ENCODE measurements around the gene EPHA4. TPM values are rescaled to one million over a fixed set of nuclear protein-coding genes. Genes with fewer than 3 reads are reported as not detected.

The EPHA4 gene
- total RNA-seq, 4 donors from 2014 or later = 3.5 to 16.5 (median 12.4) TPM

DNA sequence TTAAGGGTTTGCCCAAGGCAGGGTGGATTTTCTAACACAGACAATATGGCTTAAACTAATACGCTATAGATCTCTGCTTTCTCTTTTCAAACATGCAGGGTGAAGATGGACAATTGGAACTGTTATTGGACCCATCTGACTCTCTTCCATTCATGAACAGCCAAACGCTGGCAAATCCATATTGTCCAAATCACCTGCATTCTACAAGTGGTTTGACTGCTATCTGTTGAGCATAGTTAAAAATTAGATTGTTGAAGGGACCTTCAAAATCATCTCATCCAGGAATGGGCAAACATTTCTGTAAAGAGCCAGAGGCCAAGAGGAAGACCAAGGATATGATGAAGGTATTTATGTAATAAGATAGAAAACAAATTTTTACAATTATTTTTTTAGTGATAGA is 65.6 kb downstream of the EPHA4 start:
- TF ChIP-seq, protein P1, sequence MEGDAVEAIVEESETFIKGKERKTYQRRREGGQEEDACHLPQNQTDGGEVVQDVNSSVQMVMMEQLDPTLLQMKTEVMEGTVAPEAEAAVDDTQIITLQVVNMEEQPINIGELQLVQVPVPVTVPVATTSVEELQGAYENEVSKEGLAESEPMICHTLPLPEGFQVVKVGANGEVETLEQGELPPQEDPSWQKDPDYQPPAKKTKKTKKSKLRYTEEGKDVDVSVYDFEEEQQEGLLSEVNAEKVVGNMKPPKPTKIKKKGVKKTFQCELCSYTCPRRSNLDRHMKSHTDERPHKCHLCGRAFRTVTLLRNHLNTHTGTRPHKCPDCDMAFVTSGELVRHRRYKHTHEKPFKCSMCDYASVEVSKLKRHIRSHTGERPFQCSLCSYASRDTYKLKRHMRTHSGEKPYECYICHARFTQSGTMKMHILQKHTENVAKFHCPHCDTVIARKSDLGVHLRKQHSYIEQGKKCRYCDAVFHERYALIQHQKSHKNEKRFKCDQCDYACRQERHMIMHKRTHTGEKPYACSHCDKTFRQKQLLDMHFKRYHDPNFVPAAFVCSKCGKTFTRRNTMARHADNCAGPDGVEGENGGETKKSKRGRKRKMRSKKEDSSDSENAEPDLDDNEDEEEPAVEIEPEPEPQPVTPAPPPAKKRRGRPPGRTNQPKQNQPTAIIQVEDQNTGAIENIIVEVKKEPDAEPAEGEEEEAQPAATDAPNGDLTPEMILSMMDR (IDR thresholded peaks at IDR 0.05) = no peak
- TF ChIP-seq POLR2A (IDR thresholded peaks at IDR 0.05) = no peak
- H3K4me3 ChIP-seq = no peak overlapping the region
- H3K27ac ChIP-seq = no peak overlapping the region
- H3K4me1 ChIP-seq = no peaks in the 10 kb centered on the region
- H3K27me3 ChIP-seq = no peaks in the 10 kb centered on the region
- no peaks in the 10 kb centered on the region for H3K9me3 ChIP-seq
- H3K36me3 ChIP-seq = no peaks in the 10 kb centered on the region
- no peak for DNase-seq

- no peak for TF ChIP-seq POLR2A (IDR thresholded peaks at IDR 0.05)
- TF ChIP-seq, protein P1 (IDR thresholded peaks at IDR 0.05) = no peak
- no peaks in the 10 kb centered on the region for H3K27me3 ChIP-seq
- H3K36me3 ChIP-seq = no peaks in the 10 kb centered on the region
- H3K4me1 ChIP-seq = no peaks in the 10 kb centered on the region
- DNase-seq = no peak
- no peak overlapping the region for H3K27ac ChIP-seq
- no peak overlapping the region for H3K4me3 ChIP-seq
- no peaks in the 10 kb centered on the region for H3K9me3 ChIP-seq
Measured at GRCh38 chr2:221505605-221506004, 66.5 kb downstream of the EPHA4 start.

GRCh38 chr2:221504905-221505304 is 67.2 kb downstream of the EPHA4 start:
- H3K27me3 ChIP-seq = no peaks in the 10 kb centered on the region
- no peaks in the 10 kb centered on the region for H3K36me3 ChIP-seq
- no peak for DNase-seq
- no peaks in the 10 kb centered on the region for H3K9me3 ChIP-seq
- no peaks in the 10 kb centered on the region for H3K4me1 ChIP-seq
- no peak overlapping the region for H3K4me3 ChIP-seq
- H3K27ac ChIP-seq = no peak overlapping the region
- TF ChIP-seq POLR2A (IDR thresholded peaks at IDR 0.05) = no peak
- TF ChIP-seq, protein P1 (IDR thresholded peaks at IDR 0.05) = no peak

GRCh38 chr2:221503965-221504364 is 68.1 kb downstream of the EPHA4 start:
- Histone ChIP-seq H3K27ac (no peak overlapping the region), H3K4me1 (no peaks in the 10 kb centered on the region)
- TF ChIP-seq, protein P1 (IDR thresholded peaks at IDR 0.05) = no peak
- TF ChIP-seq POLR2A (IDR thresholded peaks at IDR 0.05) = no peak

DNA sequence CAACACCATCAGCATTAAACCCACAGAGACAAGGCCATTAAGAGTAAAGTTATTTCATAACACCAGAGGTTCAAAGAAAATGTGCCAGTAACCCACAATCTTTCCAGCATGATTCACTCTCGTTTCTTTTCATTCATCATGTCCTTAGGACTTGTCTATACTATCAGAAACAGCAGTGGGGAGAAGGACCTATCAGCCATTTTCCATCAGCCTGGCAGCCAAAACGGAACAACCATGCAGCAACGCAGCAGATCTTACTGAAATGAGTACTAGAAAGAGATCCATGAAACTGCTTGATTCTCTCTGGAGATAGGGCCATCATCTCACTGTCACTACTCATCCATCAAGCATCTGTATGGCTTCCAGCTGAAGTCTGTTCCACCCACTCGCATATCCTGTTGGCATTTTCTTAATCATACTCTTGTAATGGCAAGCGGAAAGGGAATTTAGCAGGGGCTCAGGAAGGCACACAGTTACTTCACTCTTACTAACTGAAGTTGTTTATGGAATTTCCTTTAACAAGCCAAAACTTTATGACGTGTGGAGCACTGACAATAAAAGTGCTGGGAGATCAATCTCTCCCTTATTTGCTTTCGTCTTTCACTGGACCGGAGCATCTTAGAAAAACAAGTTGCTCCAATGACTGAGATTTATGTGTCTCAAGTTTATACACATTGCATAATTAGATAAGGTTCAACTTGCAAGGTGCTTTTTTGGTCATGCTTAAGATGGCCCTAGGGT is 69.7 kb downstream of the EPHA4 start:
- no peak for DNase-seq
- Histone ChIP-seq H3K9me3 (no peaks in the 10 kb centered on the region), H3K36me3 (no peaks in the 10 kb centered on the region), H3K27me3 (no peaks in the 10 kb centered on the region), H3K4me1 (no peaks in the 10 kb centered on the region), H3K27ac (no peak overlapping the region), H3K4me3 (no peak overlapping the region)
- no peak for TF ChIP-seq POLR2A (IDR thresholded peaks at IDR 0.05)
- TF ChIP-seq, protein P1 (IDR thresholded peaks at IDR 0.05) = no peak

More at GRCh38 chr2:221503965-221504364, 68.1 kb downstream of the EPHA4 start:
- Histone ChIP-seq H3K9me3 (no peaks in the 10 kb centered on the region), H3K4me3 (no peak overlapping the region), H3K36me3 (no peaks in the 10 kb centered on the region), H3K27me3 (no peaks in the 10 kb centered on the region)
- no peak for DNase-seq

Measured in Peyer's patch (tissue), 4 donors.